Mammary epithelial cell (primary cell): ENCODE data around the gene PRKAB1.

Experiments used
- CTCF ChIP-seq, 2 donors: IDR thresholded peaks in 1 of 2; conservative IDR thresholded peaks in 1 of 2; 2 replicates each; pipeline ENCODE4 v1.5.1; 2011 to 2012; ENCODE audit warnings: inconsistent platforms in 2 of 2, low read length in 2 of 2, mild to moderate bottlenecking in 2 of 2, control low read depth in 1 of 2, low read depth in 1 of 2; ENCODE audit not compliant: insufficient read depth in 1 of 2; ENCODE audit errors: extremely low read depth in 1 of 2
- EZH2 ChIP-seq: IDR thresholded peaks from 2 replicates; pipeline ENCODE4 v1.6.1; 2012; ENCODE audit warnings: low read length, inconsistent platforms, borderline replicate concordance

GRCh38 chr12:119665164-119665929 is 2.6 kb upstream of the PRKAB1 start:
- TF ChIP-seq CTCF (conservative IDR thresholded peaks at IDR 0.05 in 1 of 2, IDR thresholded peaks at IDR 0.05 in 1 of 2; ENCODE audit: extremely low read depth in 1 of 2, insufficient read depth in 1 of 2, low read depth in 1 of 2, low read length in 2 of 2) (no peak), EZH2 (no peak)
